ENCODE measurements around the gene MBD3L2B.
A peak's percentile ranks its signal among the peaks of the same experiment; 100 is the strongest.
"Not testable (repeated sequence)": the region's sequence is repeated elsewhere in the genome, so short reads cannot be mapped to it uniquely, and the experiment has no call there.

Gene MBD3L2B

GRCh38 chr19:7021331-7021730 lies at the start of gene MBD3L2B:
MBD3L2B (minus strand) TSS chr19:7021431; CDS start chr19:7021397, 34 bp downstream.
- H3K4me1 Mint-ChIP-seq; H3K27me3 Mint-ChIP-seq; H3K36me3 Mint-ChIP-seq (ENCODE audit: low read depth); DNase-seq; ATAC-seq; H3K27ac Mint-ChIP-seq; H3K9me3 Mint-ChIP-seq; H3K4me3 Mint-ChIP-seq: not testable (repeated sequence)

GRCh38 chr19:7069904-7070226 lies 48.6 kb upstream of the MBD3L2B start:
- no peaks in the 10 kb centered on the region for H3K27me3 Mint-ChIP-seq
- peaks cover 4% of the 10 kb centered on the region for H3K9me3 Mint-ChIP-seq
- H3K36me3 Mint-ChIP-seq (ENCODE audit: low read depth): peaks cover 30% of the 10 kb centered on the region
- ATAC-seq (no peak), DNase-seq (no peak)
- peak overlapping the region; percentile 89 for H3K27ac Mint-ChIP-seq
- H3K4me3 Mint-ChIP-seq: peak overlapping the region; percentile 95
- peaks cover 23% of the 10 kb centered on the region for H3K4me1 Mint-ChIP-seq

GRCh38 chr19:7069042-7069903 lies 48.0 kb upstream of the MBD3L2B start, which contains the start of gene ZNF557:
ZNF557 (plus strand) TSS chr19:7069703; CDS start chr19:7075075, 5,372 bp downstream.
- Mint-ChIP-seq H3K4me1 (peaks cover 23% of the 10 kb centered on the region), H3K4me3 (peak within 1 kb of the TSS; percentile 95), H3K9me3 (peaks cover 1% of the 10 kb centered on the region), H3K36me3 (ENCODE audit: low read depth) (peaks cover 25% of the 10 kb centered on the region), H3K27me3 (no peaks in the 10 kb centered on the region), H3K27ac (peak within 1 kb of the TSS; percentile 89)
- ATAC-seq: peak; percentile 93
- DNase-seq: peak; percentile 98

GRCh38 chr19:7068599-7068998 lies 47.4 kb upstream of the MBD3L2B start:
- Mint-ChIP-seq H3K27me3 (no peaks in the 10 kb centered on the region), H3K4me3 (peak overlapping the region; percentile 95), H3K36me3 (ENCODE audit: low read depth) (peaks cover 19% of the 10 kb centered on the region), H3K9me3 (no peaks in the 10 kb centered on the region), H3K27ac (peak overlapping the region; percentile 89), H3K4me1 (peaks cover 23% of the 10 kb centered on the region)
- DNase-seq (no peak), ATAC-seq (no peak)

GRCh38 chr19:7067716-7068115 lies 46.5 kb upstream of the MBD3L2B start:
- DNase-seq: no peak
- no peak overlapping the region for H3K27ac Mint-ChIP-seq
- H3K27me3 Mint-ChIP-seq: no peaks in the 10 kb centered on the region
- H3K36me3 Mint-ChIP-seq (ENCODE audit: low read depth): peaks cover 14% of the 10 kb centered on the region
- H3K4me3 Mint-ChIP-seq: no peak overlapping the region
- H3K4me1 Mint-ChIP-seq: peaks cover 23% of the 10 kb centered on the region
- ATAC-seq: no peak
- no peaks in the 10 kb centered on the region for H3K9me3 Mint-ChIP-seq

GRCh38 chr19:7067122-7067521 lies 45.9 kb upstream of the MBD3L2B start:
- H3K36me3 Mint-ChIP-seq (ENCODE audit: low read depth); H3K9me3 Mint-ChIP-seq; H3K4me3 Mint-ChIP-seq; H3K27ac Mint-ChIP-seq; H3K27me3 Mint-ChIP-seq; ATAC-seq: not testable (repeated sequence)
- DNase-seq: peak; percentile 12
- H3K4me1 Mint-ChIP-seq: peaks cover 20% of the 10 kb centered on the region

GRCh38 chr19:7063764-7064418 lies 42.7 kb upstream of the MBD3L2B start:
- peak; percentile 28 for ATAC-seq
- no peak overlapping the region for H3K27ac Mint-ChIP-seq

GRCh38 chr19:7063339-7063738 lies 42.1 kb upstream of the MBD3L2B start:
- no peak for ATAC-seq
- Mint-ChIP-seq H3K4me1 (no peaks in the 10 kb centered on the region), H3K4me3 (no peak overlapping the region), H3K36me3 (ENCODE audit: low read depth) (no peaks in the 10 kb centered on the region), H3K27me3 (no peaks in the 10 kb centered on the region), H3K27ac (no peak overlapping the region), H3K9me3 (no peaks in the 10 kb centered on the region)
- no peak for DNase-seq

More at GRCh38 chr19:7063764-7064418, 42.7 kb upstream of the MBD3L2B start:
- Mint-ChIP-seq H3K4me1 (peaks cover 2% of the 10 kb centered on the region), H3K4me3 (no peak overlapping the region), H3K9me3 (no peaks in the 10 kb centered on the region), H3K27me3 (no peaks in the 10 kb centered on the region), H3K36me3 (ENCODE audit: low read depth) (no peaks in the 10 kb centered on the region)
- DNase-seq: no peak

- not testable (repeated sequence) for H3K27ac Mint-ChIP-seq; H3K27me3 Mint-ChIP-seq; H3K36me3 Mint-ChIP-seq (ENCODE audit: low read depth); ATAC-seq; H3K4me1 Mint-ChIP-seq; DNase-seq; H3K4me3 Mint-ChIP-seq; H3K9me3 Mint-ChIP-seq
These were observed 38.7 kb upstream of the MBD3L2B start for GRCh38 chr19:7059977-7060376.

GRCh38 chr19:7058576-7058975 lies 37.3 kb upstream of the MBD3L2B start, which contains the start of gene MBD3L3:
MBD3L3 (minus strand) TSS chr19:7058676; CDS start chr19:7058605, 71 bp downstream.
- not testable (repeated sequence) for H3K4me1 Mint-ChIP-seq; H3K4me3 Mint-ChIP-seq; H3K36me3 Mint-ChIP-seq (ENCODE audit: low read depth); H3K9me3 Mint-ChIP-seq; DNase-seq; H3K27ac Mint-ChIP-seq; H3K27me3 Mint-ChIP-seq; ATAC-seq

- not testable (repeated sequence) for H3K4me1 Mint-ChIP-seq
These were observed 35.1 kb upstream of the MBD3L2B start for GRCh38 chr19:7056371-7056770.

GRCh38 chr19:7055679-7056078 lies 34.4 kb upstream of the MBD3L2B start:
- H3K36me3 Mint-ChIP-seq (ENCODE audit: low read depth); ATAC-seq; H3K9me3 Mint-ChIP-seq; H3K4me3 Mint-ChIP-seq; H3K4me1 Mint-ChIP-seq; DNase-seq; H3K27ac Mint-ChIP-seq; H3K27me3 Mint-ChIP-seq: not testable (repeated sequence)

More at GRCh38 chr19:7056371-7056770, 35.1 kb upstream of the MBD3L2B start:
- DNase-seq; H3K36me3 Mint-ChIP-seq (ENCODE audit: low read depth); H3K27me3 Mint-ChIP-seq; ATAC-seq; H3K9me3 Mint-ChIP-seq; H3K27ac Mint-ChIP-seq; H3K4me3 Mint-ChIP-seq: not testable (repeated sequence)

- not testable (repeated sequence) for H3K4me1 Mint-ChIP-seq; ATAC-seq; H3K27me3 Mint-ChIP-seq; H3K9me3 Mint-ChIP-seq; H3K27ac Mint-ChIP-seq; H3K4me3 Mint-ChIP-seq; DNase-seq; H3K36me3 Mint-ChIP-seq (ENCODE audit: low read depth)
These were observed 33.6 kb upstream of the MBD3L2B start for GRCh38 chr19:7054635-7055368.

- H3K9me3 Mint-ChIP-seq; H3K4me1 Mint-ChIP-seq; H3K27ac Mint-ChIP-seq; H3K4me3 Mint-ChIP-seq; ATAC-seq; DNase-seq; H3K27me3 Mint-ChIP-seq; H3K36me3 Mint-ChIP-seq (ENCODE audit: low read depth): not testable (repeated sequence)
These were observed 31.7 kb upstream of the MBD3L2B start for GRCh38 chr19:7052896-7053295.
